HCT116 (cell line): ENCODE data around the gene AUTS2. TPM values are rescaled to one million over a fixed set of nuclear protein-coding genes. Genes with fewer than 3 reads are reported as not detected.

ENCODE experiments used
- ATAC-seq: fragments of 200-7000 bp; cut with Tn5 transposase; 2 replicates; pipeline ENCODE4 v1.9.1; 2020; ENCODE audit warnings: mild to moderate bottlenecking, moderate library complexity
- BruUV-seq: library from RNA; stranded (reverse); fragments of 400-500 nt; replicated peaks from 2 replicates; lab custom pipeline; 2021; lab: Mats Ljungman, UMichigan
- CTCF ChIA-PET: fragments of 300-600 bp; sonication (Branson Sonifier 250); formaldehyde crosslinking; loops from one replicate; lab custom pipeline; 2021; ENCODE audit warnings: antibody characterized with exemption; lab: Charles Lee
- POLR2A ChIA-PET: fragments of 300-600, 350-600 bp; sonication (Branson Sonifier 250); formaldehyde crosslinking; loops from one replicate; lab custom pipeline; 2021; ENCODE audit warnings: antibody characterized with exemption; lab: Charles Lee
- RAD21 ChIA-PET, 2 experiments: fragments of 300-600 bp; sonication (Branson Sonifier 250); formaldehyde crosslinking; loops; one replicate each; lab custom pipeline; 2023; ENCODE audit warnings: low total read pairs in 2 of 2; ENCODE audit not compliant: uncharacterized antibody in 2 of 2, unreplicated experiment in 2 of 2, low non-redundant PET in 1 of 2; lab: Charles Lee
- DNase-seq: peaks from one replicate; pipeline ENCODE4 v3.0.0-alpha.2; 2010; ENCODE audit warnings: low read depth, low spot score
- H2AFZ ChIP-seq: fragments of 200-600 bp; shearing (Covaris generic), sonication (generic); 2 replicates; pipeline ENCODE4 v1.6.1; 2017; ENCODE audit warnings: low read depth, mixed run types, mixed read lengths, antibody characterized with exemption, low read length; ENCODE audit not compliant: poor library complexity, severe bottlenecking
- H3K27ac ChIP-seq: 2 replicates; pipeline ENCODE4 v1.5.1; 2012; ENCODE audit warnings: low read depth, low read length
- H3K27me3 ChIP-seq: fragments of 200-600 bp; sonication (generic); 2 replicates; pipeline ENCODE4 v1.6.1; 2016; ENCODE audit warnings: mixed run types, low read length, mixed read lengths; ENCODE audit not compliant: insufficient read depth
- H3K36me3 ChIP-seq, 2 experiments: fragments of 200-500 bp in 1 of 2; fragments of 200-600 bp in 1 of 2; sonication (Bioruptor generic) in 1 of 2; sonication (generic) in 1 of 2; 2 replicates each; pipeline versions ENCODE4 v1.5.1 to v1.6.1; 2014 to 2016; ENCODE audit warnings: low read length in 2 of 2, inconsistent platforms in 1 of 2, mixed read lengths in 1 of 2, mixed run types in 1 of 2; ENCODE audit not compliant: insufficient read depth in 2 of 2, control insufficient read depth in 1 of 2
- H3K4me1 ChIP-seq, 2 experiments: fragments of 200-600 bp in 1 of 2; sonication (generic) in 1 of 2; 2 replicates each; pipeline versions ENCODE4 v1.5.1 to v1.6.1; 2012 to 2017; ENCODE audit warnings: low read length in 2 of 2, inconsistent platforms in 1 of 2, mild to moderate bottlenecking in 1 of 2, mixed read lengths in 1 of 2, mixed run types in 1 of 2, moderate library complexity in 1 of 2; ENCODE audit not compliant: insufficient read depth in 2 of 2, control insufficient read depth in 1 of 2
- H3K4me2 ChIP-seq: fragments of 200-600 bp; sonication (generic); 2 replicates; pipeline ENCODE4 v1.6.1; 2017; ENCODE audit warnings: mixed run types, low read length, mixed read lengths
- H3K4me3 ChIP-seq, 2 experiments: fragments of 200-600 bp in 1 of 2; sonication (generic) in 1 of 2; replicated peaks in 1 of 2; 2 replicates each; pipeline ENCODE4 v1.5.1; 2011 to 2016; ENCODE audit warnings: low read length in 2 of 2, control low read depth in 1 of 2, low read depth in 1 of 2, mild to moderate bottlenecking in 1 of 2, mixed read lengths in 1 of 2, mixed run types in 1 of 2
- H3K79me2 ChIP-seq: fragments of 200-600 bp; sonication (generic); 2 replicates; pipeline ENCODE4 v1.6.1; 2017; ENCODE audit warnings: mild to moderate bottlenecking, mixed run types, low read length, moderate library complexity, mixed read lengths; ENCODE audit not compliant: insufficient read depth
- H3K9ac ChIP-seq: fragments of 200-600 bp; sonication (generic); 2 replicates; pipeline ENCODE4 v1.6.1; 2016; ENCODE audit warnings: low read length, mixed read lengths
- H3K9me2 ChIP-seq: fragments of 200-600 bp; sonication (generic), shearing (Covaris generic); 2 replicates; pipeline ENCODE4 v1.6.1; 2017; ENCODE audit warnings: mixed run types, mild to moderate bottlenecking, moderate library complexity; ENCODE audit not compliant: insufficient read depth
- H3K9me3 ChIP-seq, 2 experiments: fragments of 200-500 bp in 1 of 2; fragments of 200-600 bp in 1 of 2; sonication (Bioruptor generic) in 1 of 2; sonication (generic) in 1 of 2; 2 replicates each; pipeline ENCODE4 v1.6.1; 2014 to 2017; ENCODE audit warnings: low read length in 2 of 2, mixed read lengths in 2 of 2, inconsistent platforms in 1 of 2, low read depth in 1 of 2, mild to moderate bottlenecking in 1 of 2, mixed run types in 1 of 2, moderate library complexity in 1 of 2; ENCODE audit not compliant: control insufficient read depth in 1 of 2, insufficient read depth in 1 of 2
- H4K20me1 ChIP-seq: fragments of 200-600 bp; sonication (generic), shearing (Covaris generic); 2 replicates; pipeline ENCODE4 v1.6.1; 2017; ENCODE audit warnings: mixed run types, mild to moderate bottlenecking, moderate library complexity; ENCODE audit not compliant: insufficient read depth
- CEBPB ChIP-seq: IDR thresholded peaks from 2 replicates; pipeline ENCODE4 v1.6.1; 2012; ENCODE audit warnings: low read depth
- EGR1 ChIP-seq: IDR thresholded peaks from 2 replicates; pipeline ENCODE4 v1.6.1; 2012; ENCODE audit warnings: low read depth
- ELF1 ChIP-seq: IDR thresholded peaks from 2 replicates; pipeline ENCODE4 v1.6.1; 2012; ENCODE audit warnings: low read depth, borderline replicate concordance
- EZH2phosphoT487 ChIP-seq: fragments of 200-600 bp; IDR thresholded peaks from 2 replicates; pipeline ENCODE4 v1.6.1; 2018; ENCODE audit warnings: antibody characterized with exemption, borderline replicate concordance
- MAX ChIP-seq: IDR thresholded peaks from 2 replicates; pipeline ENCODE4 v1.6.1; 2012
- POLR2A ChIP-seq: IDR thresholded peaks from 2 replicates; pipeline ENCODE4 v1.7.0; 2011; ENCODE audit warnings: borderline replicate concordance; ENCODE audit not compliant: insufficient read depth, insufficient read length; ENCODE audit errors: extremely low read depth
- POLR2AphosphoS5 ChIP-seq: IDR thresholded peaks from 2 replicates; pipeline ENCODE4 v1.6.1; 2011; ENCODE audit warnings: mild to moderate bottlenecking, low read depth, low read length, moderate library complexity
- RAD21 ChIP-seq: IDR thresholded peaks from 2 replicates; pipeline ENCODE4 v1.6.1; 2012; ENCODE audit warnings: low read depth, mild to moderate bottlenecking
- SIN3A ChIP-seq: IDR thresholded peaks from 2 replicates; pipeline ENCODE4 v1.6.1; 2012; ENCODE audit warnings: low read depth
- SP1 ChIP-seq: IDR thresholded peaks from 2 replicates; pipeline ENCODE4 v1.6.1; 2012; ENCODE audit warnings: low read depth
- YY1 ChIP-seq: IDR thresholded peaks from 2 replicates; pipeline ENCODE4 v1.6.1; 2011; ENCODE audit warnings: low read length, low read depth, moderate library complexity, mild to moderate bottlenecking; ENCODE audit not compliant: insufficient replicate concordance; ENCODE audit errors: extremely low read depth
- ZBTB33 ChIP-seq: IDR thresholded peaks from 2 replicates; pipeline ENCODE4 v1.6.1; 2011; ENCODE audit warnings: mild to moderate bottlenecking, low read length, moderate library complexity; ENCODE audit not compliant: insufficient replicate concordance; ENCODE audit errors: extremely low read depth
- ZFX ChIP-seq: fragments of 450-650 bp; IDR thresholded peaks from 2 replicates; pipeline ENCODE4 v1.6.1; 2017
- intact Hi-C: fragments of 100-400 bp; cut with micrococcal nuclease; formaldehyde crosslinking; loops from 2 replicates; pipeline ENCODE4 v1.10.0; 2022
- total RNA-seq: library from RNA; stranded (reverse); gene quantifications from one replicate; pipeline ENCODE4 v1.2.1, GENCODE V29; 2021; ENCODE audit not compliant: unreplicated experiment

AUTS2 gene
- total RNA-seq, 1 experiment from 2014 or later = 0.93 TPM

- H3K4me3 ChIP-seq = no peak overlapping the region
- RAD21 ChIA-PET = no interaction called here
- no TSS peak for BruUV-seq
- H3K4me2 ChIP-seq = no peak overlapping the region
- H3K27ac ChIP-seq = no peak overlapping the region
- ATAC-seq = no peak
- H3K27me3 ChIP-seq = no peaks in the 10 kb centered on the region
- CTCF ChIA-PET = no interaction called here
- H3K9ac ChIP-seq = no peak overlapping the region
- intact Hi-C loops = no loop called here
- H2AFZ ChIP-seq = no peak overlapping the region
- H3K4me1 ChIP-seq = no peaks in the 10 kb centered on the region
- no peaks in the 10 kb centered on the region for H3K36me3 ChIP-seq
- H3K79me2 ChIP-seq = no peaks in the 10 kb centered on the region
- peaks cover 3 to 35% of the 10 kb centered on the region in 2 experiments; a peak in 2 of 4 replicates for H3K9me3 ChIP-seq
- DNase-seq = no peak
- H3K9me2 ChIP-seq = no peaks in the 10 kb centered on the region
- TF ChIP-seq MAX = no peak
- TF ChIP-seq EGR1 = no peak
- TF ChIP-seq ELF1 = no peak
- no peak for TF ChIP-seq ZBTB33
- TF ChIP-seq YY1 = no peak
- TF ChIP-seq SP1 = no peak
- no peak for TF ChIP-seq EZH2phosphoT487
- no peak for TF ChIP-seq POLR2AphosphoS5
- TF ChIP-seq ZFX = no peak
- no peak for TF ChIP-seq SIN3A
- TF ChIP-seq CEBPB = no peak
- no peak for TF ChIP-seq RAD21
- no peak for TF ChIP-seq POLR2A
- no peaks in the 10 kb centered on the region for H4K20me1 ChIP-seq
- POLR2A ChIA-PET = no interaction called here
Measured at GRCh38 chr7:70387217-70387616, 788.9 kb downstream of the AUTS2 start.
